ENCODE data around the gene POU2F1. TPM values are rescaled to one million over a fixed set of nuclear protein-coding genes. Genes with fewer than 3 reads are reported as not detected.

Gene POU2F1
- total and polyA plus RNA-seq, 8 donors = 1.4 to 7.3 (median 5.8) TPM

DNA sequence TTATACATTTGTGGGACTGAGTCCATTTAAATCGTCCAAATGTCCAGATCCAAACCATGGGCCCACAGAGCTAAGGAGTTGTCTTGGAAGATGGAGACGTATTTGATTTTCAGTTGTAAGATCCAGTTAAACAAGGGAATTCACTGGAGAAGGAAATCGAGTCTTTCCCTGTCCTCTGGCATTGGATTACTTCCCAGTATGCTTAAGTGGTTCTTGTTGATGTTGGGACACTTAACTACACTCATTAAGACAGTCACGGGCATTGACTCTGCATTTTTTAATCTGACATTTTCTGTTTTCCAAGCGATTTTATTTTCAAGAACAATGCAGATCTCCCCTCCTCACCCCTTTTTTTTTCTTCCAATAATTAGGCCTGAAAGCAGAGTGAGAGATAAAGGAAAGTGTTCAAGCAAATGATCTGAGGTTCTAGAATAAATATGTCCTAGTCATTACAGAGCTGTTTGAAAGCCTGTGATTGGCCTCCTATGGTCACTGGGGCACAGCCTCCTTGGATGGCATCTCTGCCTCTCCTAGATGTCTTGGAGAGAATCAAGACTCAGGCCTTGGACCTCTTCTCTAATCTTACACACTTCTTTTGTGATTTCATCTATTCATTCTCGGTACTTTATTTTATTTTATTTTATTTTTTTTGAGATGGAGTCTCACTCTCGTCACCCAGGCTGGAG lies 248.7 kb downstream of the POU2F1 start:
- Histone ChIP-seq H3K27ac (no peak overlapping the region), H3K27me3 (no peaks in the 10 kb centered on the region), H3K4me3 (no peak overlapping the region), H3K4me1 (no peaks in the 10 kb centered on the region), H3K9me3 (no peaks in the 10 kb centered on the region), H3K36me3 (no peaks in the 10 kb centered on the region)
- FAIRE-seq (no peak), ATAC-seq (no peak), DNase-seq (no peak)
- intact Hi-C loops (cut with DNase I) = no loop called here
- WGBS, 2 donors = 73 to 77% methylated on average over 7 of the region's 7 CpGs
- TF ChIP-seq, protein P1, sequence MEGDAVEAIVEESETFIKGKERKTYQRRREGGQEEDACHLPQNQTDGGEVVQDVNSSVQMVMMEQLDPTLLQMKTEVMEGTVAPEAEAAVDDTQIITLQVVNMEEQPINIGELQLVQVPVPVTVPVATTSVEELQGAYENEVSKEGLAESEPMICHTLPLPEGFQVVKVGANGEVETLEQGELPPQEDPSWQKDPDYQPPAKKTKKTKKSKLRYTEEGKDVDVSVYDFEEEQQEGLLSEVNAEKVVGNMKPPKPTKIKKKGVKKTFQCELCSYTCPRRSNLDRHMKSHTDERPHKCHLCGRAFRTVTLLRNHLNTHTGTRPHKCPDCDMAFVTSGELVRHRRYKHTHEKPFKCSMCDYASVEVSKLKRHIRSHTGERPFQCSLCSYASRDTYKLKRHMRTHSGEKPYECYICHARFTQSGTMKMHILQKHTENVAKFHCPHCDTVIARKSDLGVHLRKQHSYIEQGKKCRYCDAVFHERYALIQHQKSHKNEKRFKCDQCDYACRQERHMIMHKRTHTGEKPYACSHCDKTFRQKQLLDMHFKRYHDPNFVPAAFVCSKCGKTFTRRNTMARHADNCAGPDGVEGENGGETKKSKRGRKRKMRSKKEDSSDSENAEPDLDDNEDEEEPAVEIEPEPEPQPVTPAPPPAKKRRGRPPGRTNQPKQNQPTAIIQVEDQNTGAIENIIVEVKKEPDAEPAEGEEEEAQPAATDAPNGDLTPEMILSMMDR (IDR thresholded peaks at IDR 0.05) = no peak

DNA sequence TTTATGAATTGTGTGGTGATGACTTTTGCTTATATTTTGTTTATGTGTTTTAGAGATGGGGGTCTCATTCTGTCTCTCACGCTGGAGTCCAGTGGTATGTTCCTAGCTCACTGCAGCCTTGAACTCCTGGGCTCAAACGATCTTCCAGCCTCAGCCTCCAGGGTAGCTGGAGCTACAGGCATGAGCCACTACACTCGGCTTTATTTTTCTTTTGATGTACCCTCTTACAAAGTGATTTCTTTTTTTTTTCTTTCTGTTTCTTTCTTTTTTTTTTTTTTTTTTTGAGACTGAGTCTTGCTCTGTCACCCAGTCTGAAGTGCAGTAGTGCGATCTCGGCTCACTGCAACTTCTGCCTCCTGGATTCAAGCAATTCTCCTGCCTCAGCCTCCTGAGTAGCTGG lies 250.9 kb downstream of the POU2F1 start:
- H3K27me3 ChIP-seq = no peaks in the 10 kb centered on the region
- 73 to 79% methylated on average over 5 of the region's 5 CpGs for WGBS, 2 donors
- no peak overlapping the region for H3K4me3 ChIP-seq
- intact Hi-C loops (cut with DNase I) = no loop called here
- H3K27ac ChIP-seq = no peak overlapping the region
- FAIRE-seq = no peak
- TF ChIP-seq, protein P1 (IDR thresholded peaks at IDR 0.05) = no peak
- H3K4me1 ChIP-seq = no peaks in the 10 kb centered on the region
- no peak for DNase-seq
- ATAC-seq = no peak
- no peaks in the 10 kb centered on the region for H3K9me3 ChIP-seq
- no peaks in the 10 kb centered on the region for H3K36me3 ChIP-seq

DNA sequence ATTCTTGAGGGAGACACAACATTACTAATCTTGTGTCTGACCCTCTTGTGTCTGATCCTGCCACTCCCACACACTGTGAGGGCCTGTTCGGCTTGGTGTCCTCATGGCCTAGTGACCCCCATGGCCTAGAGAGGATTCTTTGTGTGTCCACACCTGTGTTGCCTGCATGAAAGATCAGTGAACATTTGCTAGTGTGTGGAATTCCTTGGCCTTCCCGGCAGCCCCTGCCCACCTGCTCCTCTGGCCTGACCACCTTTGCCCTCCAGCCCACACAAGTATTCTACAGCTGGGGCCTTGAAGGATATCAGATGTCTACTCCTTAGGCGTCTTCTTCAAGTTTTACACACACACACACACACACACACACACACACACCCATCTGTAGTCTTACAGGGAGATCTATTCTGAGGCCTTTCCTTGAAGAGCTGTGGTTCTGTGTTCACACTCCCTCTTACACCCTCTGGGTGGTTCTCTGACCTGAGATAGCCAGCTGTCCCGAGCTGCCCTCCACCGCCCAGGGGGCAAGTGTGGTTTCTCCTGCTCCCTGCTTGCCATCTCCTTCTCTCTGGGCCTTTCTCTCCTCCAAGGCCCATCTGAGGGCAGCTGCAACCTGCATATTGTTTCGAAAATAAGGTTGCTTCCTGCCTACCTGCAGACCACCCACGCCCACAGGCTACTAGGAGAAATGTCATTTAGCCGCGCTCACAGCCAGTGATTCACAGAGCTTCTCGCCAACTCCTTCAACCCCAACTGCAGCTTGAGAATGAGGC lies 252.3 kb downstream of the POU2F1 start:
- no peak for FAIRE-seq
- Histone ChIP-seq H3K36me3 (no peaks in the 10 kb centered on the region), H3K4me1 (no peaks in the 10 kb centered on the region), H3K27ac (no peak overlapping the region), H3K27me3 (no peaks in the 10 kb centered on the region), H3K9me3 (no peaks in the 10 kb centered on the region), H3K4me3 (no peak overlapping the region)
- intact Hi-C loops (cut with DNase I) = no loop called here
- DNase-seq = no peak
- ATAC-seq = no peak
- 83 to 89% methylated on average over 10 of the region's 10 CpGs for WGBS, 2 donors
- TF ChIP-seq, protein P1 (IDR thresholded peaks at IDR 0.05) = no peak

DNA sequence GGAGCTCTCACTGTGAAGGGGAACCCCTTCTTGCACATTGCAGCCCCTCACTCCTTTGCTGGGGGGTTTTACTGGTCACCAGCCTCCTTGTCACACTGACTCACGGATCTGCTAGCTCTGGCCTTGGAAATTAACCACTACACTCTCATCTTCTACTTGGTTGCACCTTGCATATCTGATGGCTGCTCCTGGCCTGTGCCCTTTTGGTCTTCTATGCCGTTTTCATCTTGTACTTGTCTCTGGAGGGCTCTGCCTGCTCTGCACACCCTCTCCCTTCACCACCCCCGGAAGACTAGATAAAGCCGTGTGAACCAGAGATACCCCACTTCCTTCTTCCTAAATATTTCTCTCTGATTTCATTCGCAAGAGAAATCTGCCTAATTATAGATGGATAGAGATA lies 253.1 kb downstream of the POU2F1 start:
- intact Hi-C loops (cut with DNase I) = no loop called here
- H3K4me1 ChIP-seq = no peaks in the 10 kb centered on the region
- TF ChIP-seq, protein P1 (IDR thresholded peaks at IDR 0.05) = no peak
- H3K9me3 ChIP-seq = no peaks in the 10 kb centered on the region
- H3K27ac ChIP-seq = no peak overlapping the region
- 56 to 60% methylated on average over 5 of the region's 5 CpGs for WGBS, 2 donors
- no peak overlapping the region for H3K4me3 ChIP-seq
- DNase-seq = no peak
- H3K27me3 ChIP-seq = no peaks in the 10 kb centered on the region
- no peaks in the 10 kb centered on the region for H3K36me3 ChIP-seq
- ATAC-seq = no peak
- no peak for FAIRE-seq

DNA sequence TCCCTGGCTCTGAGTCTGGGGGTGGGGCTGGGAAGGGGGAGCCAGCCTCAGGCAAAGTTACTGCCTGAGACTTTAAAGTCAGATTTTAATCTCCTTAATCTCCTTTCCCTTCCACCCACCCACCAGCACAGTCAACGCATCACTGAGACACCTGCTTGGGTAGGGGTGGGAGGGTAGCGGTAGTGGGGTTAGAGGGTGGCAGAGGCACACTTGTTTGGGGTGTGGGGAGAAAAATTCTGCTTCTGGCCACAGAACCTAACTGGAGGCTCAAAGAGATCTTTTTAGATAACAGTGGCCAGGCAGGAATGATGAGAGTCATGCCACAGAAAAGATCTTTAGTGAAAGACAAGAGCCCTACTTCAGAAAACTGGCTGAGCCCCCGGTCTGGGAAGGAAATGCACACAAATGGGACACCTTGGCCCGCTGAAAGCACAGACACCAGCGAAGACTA lies 253.5 kb downstream of the POU2F1 start:
- Histone ChIP-seq H3K27me3 (no peaks in the 10 kb centered on the region), H3K36me3 (no peaks in the 10 kb centered on the region), H3K4me3 (no peak overlapping the region), H3K9me3 (no peaks in the 10 kb centered on the region), H3K27ac (no peak overlapping the region), H3K4me1 (no peaks in the 10 kb centered on the region)
- intact Hi-C loops (cut with DNase I) = no loop called here
- ATAC-seq (no peak), DNase-seq (no peak), FAIRE-seq (no peak)
- TF ChIP-seq, protein P1 (IDR thresholded peaks at IDR 0.05) = no peak
- 78 to 82% methylated on average over 5 of the region's 5 CpGs for WGBS, 2 donors

Data from pancreas (tissue), 10 donors.